ENCODE results near the gene CTAG1B. TPM values are rescaled to one million over a fixed set of nuclear protein-coding genes. Genes with fewer than 3 reads are reported as not detected.

CTAG1B gene
- not detected in 5 replicates for total RNA-seq (2022; extraction: Qiagen RNA extraction; ENCODE audit: low read depth)

DNA sequence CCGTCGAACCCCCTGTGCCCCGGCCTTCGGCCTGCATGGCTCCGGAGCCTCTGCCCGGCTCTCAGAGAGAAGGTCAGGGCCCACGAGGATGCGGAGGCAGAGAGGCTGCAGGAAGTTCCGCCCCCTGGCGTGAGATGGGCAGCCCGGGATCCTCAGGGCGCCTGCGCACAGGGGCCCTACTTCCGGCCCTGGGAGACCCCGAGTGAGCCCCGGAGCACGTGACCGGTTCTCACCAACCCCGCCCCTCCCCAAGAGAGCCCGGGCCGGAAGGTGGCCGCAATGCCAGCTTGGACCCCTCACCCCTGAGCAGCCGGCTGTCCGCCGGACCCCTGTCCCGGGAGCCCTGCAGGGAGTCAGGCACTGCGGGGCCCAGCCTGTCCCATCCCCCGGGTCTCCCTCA, at the start of gene CTAG1B:
Gene CTAG1B (minus strand): TSS at position 101 of the 400 bp plus-strand sequence. CDS start 64 bp downstream, at position 37.

DNA sequence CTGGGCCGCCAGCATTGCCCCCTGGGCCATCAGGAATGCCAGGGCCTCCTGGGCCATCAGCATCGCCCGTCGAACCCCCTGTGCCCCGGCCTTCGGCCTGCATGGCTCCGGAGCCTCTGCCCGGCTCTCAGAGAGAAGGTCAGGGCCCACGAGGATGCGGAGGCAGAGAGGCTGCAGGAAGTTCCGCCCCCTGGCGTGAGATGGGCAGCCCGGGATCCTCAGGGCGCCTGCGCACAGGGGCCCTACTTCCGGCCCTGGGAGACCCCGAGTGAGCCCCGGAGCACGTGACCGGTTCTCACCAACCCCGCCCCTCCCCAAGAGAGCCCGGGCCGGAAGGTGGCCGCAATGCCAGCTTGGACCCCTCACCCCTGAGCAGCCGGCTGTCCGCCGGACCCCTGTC, 34.3 kb upstream of the CTAG1B start, which contains the start of gene CTAG2:
Gene CTAG2 (minus strand): TSS at position 167 of the 400 bp plus-strand sequence. CDS start 64 bp downstream, at position 103.

DNA sequence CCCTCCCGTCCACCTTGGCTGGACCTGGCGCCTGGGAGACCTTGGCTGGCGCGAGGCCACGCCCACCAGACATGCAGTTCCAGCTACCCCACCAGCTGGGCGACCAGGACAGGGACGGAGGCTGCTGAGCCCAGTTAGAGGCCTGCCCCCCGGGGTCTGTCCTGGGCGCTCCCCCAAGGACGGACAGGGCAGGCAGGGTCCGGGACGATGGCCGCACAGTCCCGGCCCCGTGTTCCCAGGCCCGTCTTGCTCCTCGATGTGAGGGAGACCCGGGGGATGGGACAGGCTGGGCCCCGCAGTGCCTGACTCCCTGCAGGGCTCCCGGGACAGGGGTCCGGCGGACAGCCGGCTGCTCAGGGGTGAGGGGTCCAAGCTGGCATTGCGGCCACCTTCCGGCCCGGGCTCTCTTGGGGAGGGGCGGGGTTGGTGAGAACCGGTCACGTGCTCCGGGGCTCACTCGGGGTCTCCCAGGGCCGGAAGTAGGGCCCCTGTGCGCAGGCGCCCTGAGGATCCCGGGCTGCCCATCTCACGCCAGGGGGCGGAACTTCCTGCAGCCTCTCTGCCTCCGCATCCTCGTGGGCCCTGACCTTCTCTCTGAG, 34.4 kb downstream of the CTAG1B start, which contains the start of gene CTAG1A:
Gene CTAG1A (plus strand): TSS at position 549 of the 599 bp plus-strand sequence. CDS start 74 bp downstream, outside the sequence.

Other genes with a start within 250 kb of the CTAG1B start
- 1,432 to 1,768 TPM (median 1,617 TPM) in 5 replicates for gene FLNA, start 244.6 kb downstream of the CTAG1B start, total RNA-seq (2022; extraction: Qiagen RNA extraction; ENCODE audit: low read depth)
- gene EMD, start 240.0 kb downstream of the CTAG1B start, total RNA-seq (2022; extraction: Qiagen RNA extraction; ENCODE audit: low read depth) = 114 to 166 TPM (median 150 TPM) in 5 replicates
- 5,322 to 5,614 TPM (median 5,495 TPM) in 5 replicates for gene RPL10, start 220.9 kb downstream of the CTAG1B start, total RNA-seq (2022; extraction: Qiagen RNA extraction; ENCODE audit: low read depth)
- 24.8 to 33.0 TPM (median 25.7 TPM) in 5 replicates for gene DNASE1L1, start 210.0 kb downstream of the CTAG1B start, total RNA-seq (2022; extraction: Qiagen RNA extraction; ENCODE audit: low read depth)
- gene TAFAZZIN, start 207.7 kb downstream of the CTAG1B start, total RNA-seq (2022; extraction: Qiagen RNA extraction; ENCODE audit: low read depth) = 29.2 to 38.1 TPM (median 37.3 TPM) in 5 replicates
- gene ATP6AP1, start 190.6 kb downstream of the CTAG1B start, total RNA-seq (2022; extraction: Qiagen RNA extraction; ENCODE audit: low read depth) = 74.5 to 108 TPM (median 106 TPM) in 5 replicates
- gene GDI1, start 182.1 kb downstream of the CTAG1B start, total RNA-seq (2022; extraction: Qiagen RNA extraction; ENCODE audit: low read depth) = 87.3 to 107 TPM (median 98.1 TPM) in 5 replicates
- 105 to 122 TPM (median 115 TPM) in 5 replicates for gene FAM50A, start 175.1 kb downstream of the CTAG1B start, total RNA-seq (2022; extraction: Qiagen RNA extraction; ENCODE audit: low read depth)
- 9.0 to 14.6 TPM (median 13.0 TPM) in 5 replicates for gene PLXNA3, start 161.0 kb downstream of the CTAG1B start, total RNA-seq (2022; extraction: Qiagen RNA extraction; ENCODE audit: low read depth)
- gene LAGE3, start 140.0 kb downstream of the CTAG1B start, total RNA-seq (2022; extraction: Qiagen RNA extraction; ENCODE audit: low read depth) = 43.3 to 74.7 TPM (median 68.4 TPM) in 5 replicates
- 63.2 to 69.4 TPM (median 68.0 TPM) in 5 replicates for gene UBL4A, start 132.7 kb downstream of the CTAG1B start, total RNA-seq (2022; extraction: Qiagen RNA extraction; ENCODE audit: low read depth)
- 29.4 to 44.2 TPM (median 40.5 TPM) in 5 replicates for gene SLC10A3, start 128.7 kb downstream of the CTAG1B start, total RNA-seq (2022; extraction: Qiagen RNA extraction; ENCODE audit: low read depth)
- gene FAM3A, start 103.0 kb downstream of the CTAG1B start, total RNA-seq (2022; extraction: Qiagen RNA extraction; ENCODE audit: low read depth) = 35.6 to 46.9 TPM (median 41.9 TPM) in 5 replicates
- 1,412 to 1,586 TPM (median 1,534 TPM) in 5 replicates for gene G6PD, start 72.4 kb downstream of the CTAG1B start, total RNA-seq (2022; extraction: Qiagen RNA extraction; ENCODE audit: low read depth)
- 35.8 to 45.0 TPM (median 42.5 TPM) in 5 replicates for gene IKBKG, start 71.7 kb downstream of the CTAG1B start, total RNA-seq (2022; extraction: Qiagen RNA extraction; ENCODE audit: low read depth)
- gene CTAG1A, start 34.1 kb downstream of the CTAG1B start, total RNA-seq (2022; extraction: Qiagen RNA extraction; ENCODE audit: low read depth) = 0.18 TPM in 1 of 5 replicates, not detected in the others
- not detected in 5 replicates for gene CTAG2, start 34.3 kb upstream of the CTAG1B start, total RNA-seq (2022; extraction: Qiagen RNA extraction; ENCODE audit: low read depth)
- gene GAB3, start 131.8 kb upstream of the CTAG1B start, total RNA-seq (2022; extraction: Qiagen RNA extraction; ENCODE audit: low read depth) = 0.27 to 0.45 TPM (median 0.41 TPM) in 5 replicates
- 158 to 211 TPM (median 175 TPM) in 5 replicates for gene DKC1, start 143.6 kb upstream of the CTAG1B start, total RNA-seq (2022; extraction: Qiagen RNA extraction; ENCODE audit: low read depth)
- gene MPP1, start 186.2 kb upstream of the CTAG1B start, total RNA-seq (2022; extraction: Qiagen RNA extraction; ENCODE audit: low read depth) = 15.4 to 17.5 TPM (median 15.9 TPM) in 5 replicates
- gene SMIM9, start 215.4 kb upstream of the CTAG1B start, total RNA-seq (2022; extraction: Qiagen RNA extraction; ENCODE audit: low read depth) = not detected in 5 replicates

Measured in A549 treated with CpdA at 1 μM for 4 hours (cell line).